Sigmoid colon (tissue), 7 donors: ENCODE results near the gene POLR3K. TPM values are rescaled to one million over a fixed set of nuclear protein-coding genes. Genes with fewer than 3 reads are reported as not detected.

Experiments used
- DNase-seq: peaks from one replicate; pipeline ENCODE4 v3.0.0-alpha.2; 2019
- H3K27ac ChIP-seq, 4 donors: fragments of 200-600 bp; sonication (generic); one replicate each; pipeline ENCODE4 v1.5.1; 2016 to 2019; ENCODE audit warnings: mild to moderate bottlenecking in 1 of 4
- H3K27me3 ChIP-seq, 3 donors: fragments of 200-600 bp; sonication (generic); one replicate each; pipeline ENCODE4 v1.5.1; 2019; ENCODE audit warnings: mild to moderate bottlenecking in 1 of 3
- H3K36me3 ChIP-seq, 4 donors: fragments of 200-600 bp; sonication (generic); one replicate each; pipeline ENCODE4 v1.5.1; 2016 to 2019
- H3K4me1 ChIP-seq, 4 donors: fragments of 200-600 bp; sonication (generic); one replicate each; pipeline ENCODE4 v1.5.1; 2017 to 2019
- H3K4me3 ChIP-seq, 4 donors: fragments of 200-600 bp; sonication (generic); one replicate each; pipeline ENCODE4 v1.5.1; 2017 to 2019; ENCODE audit warnings: mild to moderate bottlenecking in 2 of 4, moderate library complexity in 1 of 4
- H3K9me3 ChIP-seq, 4 donors: fragments of 200-600 bp in 3 of 4; sonication (generic) in 3 of 4; one replicate each; pipeline versions ENCODE4 v1.5.1 to v1.6.1; 2013 to 2019
- EP300 ChIP-seq, 4 donors: sonication (generic); formaldehyde crosslinking; IDR thresholded peaks; one replicate each; pipeline ENCODE4 v1.6.1; 2017; ENCODE audit warnings: antibody characterized with exemption in 4 of 4
- POLR2A ChIP-seq, 2 donors: fragments of 450-650 bp; IDR thresholded peaks; one replicate each; pipeline ENCODE4 v1.6.1; 2016; ENCODE audit warnings: antibody characterized with exemption in 2 of 2, mild to moderate bottlenecking in 2 of 2, moderate library complexity in 2 of 2
- POLR2AphosphoS5 ChIP-seq, 4 donors: sonication (generic); formaldehyde crosslinking; IDR thresholded peaks; one replicate each; pipeline ENCODE4 v1.6.1; 2017; ENCODE audit warnings: antibody characterized with exemption in 4 of 4
- WGBS, 2 donors: extraction: QIAGEN DNeasy Blood & Tissue Kit; methylation state at CpG; one replicate each; pipeline ENCODE4 v1.1.7; 2013; 5-methylcytosine and 5-hydroxymethylcytosine counted together
- intact Hi-C: fragments of 100-400 bp; cut with DNase I; formaldehyde crosslinking; loops from one replicate; pipeline ENCODE4 v1.15.1; 2023
- polyA plus RNA-seq, 3 donors: library from polyadenylated mRNA; stranded (reverse); fragments of 200-250 nt; gene quantifications; one replicate each; pipeline ENCODE4 v1.2.3, GENCODE V29; 2013
- total RNA-seq, 4 donors: library from RNA; depleted of rRNA; stranded (reverse); fragments of >200 nt; gene quantifications; one replicate each; pipeline ENCODE4 v1.1.0, GENCODE V29; 2016
- TF ChIP-seq, protein P1 (sequence below), 4 experiments: fragments of 450-650 bp in 3 of 4; fragments of 200-600 bp in 1 of 4; IDR thresholded peaks; one replicate each; pipeline ENCODE4 v1.5.1; 2016 to 2019; ENCODE audit warnings: antibody characterized with exemption in 4 of 4, mild to moderate bottlenecking in 3 of 4, moderate library complexity in 2 of 4
- donor health status: healthy with polysubstance abuse.
- donor health status: Bipolar disorder and iron deficiency.
- donor health status: healthy.

Gene POLR3K
- total and polyA plus RNA-seq, 7 donors: 1.7 to 22.1 (median 6.4) TPM

DNA sequence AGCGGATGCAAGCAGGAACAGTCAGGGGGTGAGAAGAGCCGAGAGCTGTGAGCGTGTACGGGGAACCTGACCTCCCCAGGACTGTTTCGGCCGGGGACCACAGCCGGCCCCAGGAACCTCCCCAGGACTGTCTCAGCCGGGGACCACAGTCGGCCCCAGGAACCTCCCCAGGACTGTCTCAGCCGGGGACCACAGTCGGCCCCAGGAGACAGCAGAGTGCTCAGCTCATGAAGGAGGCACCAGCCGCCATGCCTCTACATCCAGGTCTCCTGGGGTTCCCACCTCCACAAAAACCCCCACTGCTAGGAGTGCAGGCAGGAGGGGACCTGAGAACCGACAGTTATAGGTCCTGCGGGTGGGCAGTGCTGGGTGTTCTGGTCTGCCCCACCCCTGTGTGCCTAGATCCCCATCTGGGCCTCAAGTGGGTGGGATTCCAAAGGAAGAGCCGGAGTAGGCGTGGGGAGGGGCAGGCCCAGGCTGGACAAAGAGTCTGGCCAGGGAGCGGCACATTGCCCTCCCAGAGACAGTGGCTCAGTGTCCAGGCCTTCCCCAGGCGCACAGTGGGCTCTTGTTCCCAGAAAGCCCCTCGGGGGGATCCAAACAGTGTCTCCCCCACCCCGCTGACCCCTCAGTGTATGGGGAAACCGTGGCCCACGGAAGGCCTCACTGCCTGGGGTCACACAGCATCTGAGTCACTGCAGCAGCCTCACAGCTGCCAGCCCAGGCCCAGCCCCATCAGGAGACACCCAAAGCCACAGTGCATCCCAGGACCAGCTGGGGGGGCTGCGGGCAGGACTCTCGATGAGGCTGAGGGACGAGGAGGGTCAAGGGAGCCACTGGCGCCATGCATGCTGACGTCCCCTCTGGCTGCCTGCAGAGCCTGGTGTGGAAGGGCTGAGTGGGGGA lies 14.7 kb upstream of the POLR3K start:
- Histone ChIP-seq H3K27me3 (no peaks in the 10 kb centered on the region), H3K9me3 (no peaks in the 10 kb centered on the region), H3K27ac (peak overlapping the region; percentile 34 to 61 (median 56)), H3K4me1 (peaks cover 0 to 70% (median 56%) of the 10 kb centered on the region in 4 donors), H3K4me3 (no peak overlapping the region), H3K36me3 (peaks cover 5 to 17% (median 10%) of the 10 kb centered on the region in 4 donors)
- DNase-seq: peak; percentile 81
- intact Hi-C loops: no loop called here
- WGBS, 2 donors: 83 to 92% methylated on average over 27 of the region's 27 CpGs
- TF ChIP-seq POLR2AphosphoS5 (IDR thresholded peaks at IDR 0.05): peak in 2 of 4 donors; percentile 18 to 36
- TF ChIP-seq, protein P1, sequence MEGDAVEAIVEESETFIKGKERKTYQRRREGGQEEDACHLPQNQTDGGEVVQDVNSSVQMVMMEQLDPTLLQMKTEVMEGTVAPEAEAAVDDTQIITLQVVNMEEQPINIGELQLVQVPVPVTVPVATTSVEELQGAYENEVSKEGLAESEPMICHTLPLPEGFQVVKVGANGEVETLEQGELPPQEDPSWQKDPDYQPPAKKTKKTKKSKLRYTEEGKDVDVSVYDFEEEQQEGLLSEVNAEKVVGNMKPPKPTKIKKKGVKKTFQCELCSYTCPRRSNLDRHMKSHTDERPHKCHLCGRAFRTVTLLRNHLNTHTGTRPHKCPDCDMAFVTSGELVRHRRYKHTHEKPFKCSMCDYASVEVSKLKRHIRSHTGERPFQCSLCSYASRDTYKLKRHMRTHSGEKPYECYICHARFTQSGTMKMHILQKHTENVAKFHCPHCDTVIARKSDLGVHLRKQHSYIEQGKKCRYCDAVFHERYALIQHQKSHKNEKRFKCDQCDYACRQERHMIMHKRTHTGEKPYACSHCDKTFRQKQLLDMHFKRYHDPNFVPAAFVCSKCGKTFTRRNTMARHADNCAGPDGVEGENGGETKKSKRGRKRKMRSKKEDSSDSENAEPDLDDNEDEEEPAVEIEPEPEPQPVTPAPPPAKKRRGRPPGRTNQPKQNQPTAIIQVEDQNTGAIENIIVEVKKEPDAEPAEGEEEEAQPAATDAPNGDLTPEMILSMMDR (IDR thresholded peaks at IDR 0.05): no peak
- no peak for TF ChIP-seq POLR2A (IDR thresholded peaks at IDR 0.05)

DNA sequence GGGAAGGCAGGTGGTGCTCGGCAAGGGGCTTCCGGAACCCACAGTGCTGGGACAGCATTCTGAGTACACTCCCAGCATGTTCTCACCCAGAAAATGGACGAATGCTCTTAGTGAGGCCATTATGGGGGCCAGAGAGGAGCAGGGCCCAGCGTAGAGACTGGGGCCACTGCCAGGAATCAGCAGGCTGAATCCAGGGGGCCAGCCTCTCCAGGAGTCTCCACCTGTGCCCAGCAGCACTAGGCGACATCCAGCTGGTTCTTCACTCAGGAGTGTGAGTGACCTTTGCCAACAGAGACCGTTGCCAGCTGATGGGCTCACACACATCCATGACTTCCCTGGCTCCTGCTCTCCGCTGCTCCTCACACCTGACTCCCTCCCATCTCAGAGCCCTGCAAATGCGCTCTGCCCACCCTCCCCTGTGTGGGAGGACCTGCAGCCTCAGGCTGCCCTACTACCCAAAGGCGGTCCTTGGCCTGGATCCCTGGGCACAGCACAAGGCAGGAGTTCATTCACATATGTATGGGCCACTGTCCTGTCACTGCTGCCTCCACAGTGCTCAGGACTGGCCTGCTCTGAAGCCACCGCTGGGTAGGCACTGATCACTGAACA lies 13.9 kb upstream of the POLR3K start:
- no peaks in the 10 kb centered on the region for H3K27me3 ChIP-seq
- intact Hi-C loops: no loop called here
- no peaks in the 10 kb centered on the region for H3K9me3 ChIP-seq
- H3K4me3 ChIP-seq: no peak overlapping the region
- 89 to 90% methylated on average over 10 of the region's 10 CpGs for WGBS, 2 donors
- H3K4me1 ChIP-seq: peaks cover 0 to 64% (median 50%) of the 10 kb centered on the region in 4 donors
- DNase-seq: no peak
- peaks cover 10 to 25% (median 18%) of the 10 kb centered on the region in 4 donors for H3K36me3 ChIP-seq
- peak overlapping the region; percentile 34 to 61 (median 54) for H3K27ac ChIP-seq
- TF ChIP-seq EP300 (IDR thresholded peaks at IDR 0.05) (no peak), POLR2AphosphoS5 (IDR thresholded peaks at IDR 0.05) (peak in 1 of 4 donors; percentile 32)

DNA sequence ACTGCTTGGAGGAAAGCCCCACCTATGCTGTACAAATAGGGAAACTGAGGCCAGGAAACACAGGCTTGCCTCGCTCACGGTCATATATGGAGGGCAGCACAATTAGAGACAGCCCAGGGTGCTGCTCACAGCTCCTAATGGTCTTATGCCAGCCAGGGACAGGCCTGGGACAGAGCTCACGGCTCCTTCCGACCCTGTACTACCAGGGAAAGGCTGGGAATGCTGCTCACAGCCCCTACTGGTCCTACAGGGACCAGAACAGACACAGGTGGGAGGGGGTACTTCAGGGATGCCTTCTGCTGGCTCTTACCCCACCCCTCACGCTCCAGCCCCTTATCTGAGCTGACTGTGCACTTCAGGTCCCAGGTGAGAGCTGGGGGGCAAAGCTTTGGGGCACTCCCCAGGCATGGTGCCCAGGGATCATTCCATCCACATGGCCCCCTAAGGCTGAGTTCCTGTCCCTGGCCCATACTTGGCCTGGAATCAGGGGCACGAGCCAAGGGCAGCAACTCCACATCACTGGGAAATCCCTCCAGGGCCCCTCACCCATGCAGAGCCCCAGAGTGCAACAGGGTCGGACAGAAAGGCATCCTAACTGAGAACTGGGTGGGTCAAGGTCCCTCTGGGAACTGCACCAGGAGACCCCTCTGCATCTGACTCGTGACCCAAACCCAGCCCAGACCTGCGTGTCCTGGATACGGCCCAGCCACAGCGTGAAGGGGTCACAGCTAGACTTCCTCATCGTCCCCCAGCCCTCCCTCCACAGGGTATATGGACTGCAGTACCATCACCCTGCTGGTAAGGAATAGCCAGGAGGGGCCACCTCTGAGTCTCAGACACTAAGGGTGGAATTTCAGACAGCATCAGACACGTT lies 13.1 kb upstream of the POLR3K start:
- H3K27ac ChIP-seq: peak overlapping the region; percentile 34 to 61 (median 54)
- peaks cover 0 to 58% (median 48%) of the 10 kb centered on the region in 4 donors for H3K4me1 ChIP-seq
- WGBS, 2 donors: 85 to 87% methylated on average over 13 of the region's 13 CpGs

DNA sequence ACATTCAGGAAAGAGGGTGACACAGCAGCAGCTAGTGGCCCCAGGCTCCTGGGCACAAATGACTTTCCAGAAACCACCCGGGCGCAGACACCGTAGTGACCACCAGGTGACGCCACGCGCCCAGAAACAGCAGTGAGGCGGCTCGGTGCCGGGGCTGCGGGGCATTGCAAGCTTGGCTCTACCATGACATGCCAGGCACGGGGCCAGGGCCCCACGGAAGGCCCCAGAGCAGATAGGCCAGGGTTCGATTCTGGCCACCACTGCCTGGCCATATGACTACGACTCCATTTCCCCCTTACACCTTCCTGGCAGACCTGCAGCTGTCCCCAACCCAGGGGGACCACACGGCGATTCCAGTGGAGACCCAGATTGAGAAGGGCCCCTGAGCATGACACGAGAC lies 12.3 kb upstream of the POLR3K start:
- Histone ChIP-seq H3K36me3 (peaks cover 16 to 40% (median 31%) of the 10 kb centered on the region in 4 donors), H3K4me1 (peaks cover 0 to 50% (median 40%) of the 10 kb centered on the region in 4 donors), H3K27me3 (no peaks in the 10 kb centered on the region), H3K9me3 (no peaks in the 10 kb centered on the region), H3K27ac (peak overlapping the region in 1 of 4 donors; percentile 61), H3K4me3 (no peak overlapping the region)
- intact Hi-C loops: loop anchor here (1.0 kb wide), 1 partner anchor 32 kb away; no protein-coding TSS in a partner anchor
- DNase-seq: peak; percentile 90
- 12 to 18% methylated on average over 17 of the region's 17 CpGs for WGBS, 2 donors
- TF ChIP-seq POLR2AphosphoS5 (IDR thresholded peaks at IDR 0.05) (peak in 2 of 4 donors; percentile 39 to 45), POLR2A (IDR thresholded peaks at IDR 0.05) (no peak), EP300 (IDR thresholded peaks at IDR 0.05) (no peak)
- TF ChIP-seq, protein P1 (IDR thresholded peaks at IDR 0.05): peak; percentile 95 to 98 (median 97)

More for the DNA sequence above, 13.1 kb upstream of the POLR3K start:
- H3K36me3 ChIP-seq: peaks cover 16 to 32% (median 23%) of the 10 kb centered on the region in 4 donors
- TF ChIP-seq POLR2AphosphoS5 (IDR thresholded peaks at IDR 0.05) (no peak), EP300 (IDR thresholded peaks at IDR 0.05) (no peak), POLR2A (IDR thresholded peaks at IDR 0.05) (no peak)
- TF ChIP-seq, protein P1 (IDR thresholded peaks at IDR 0.05): no peak
- H3K27me3 ChIP-seq: no peaks in the 10 kb centered on the region
- H3K9me3 ChIP-seq: no peaks in the 10 kb centered on the region
- intact Hi-C loops: no loop called here
- no peak for DNase-seq
- H3K4me3 ChIP-seq: no peak overlapping the region
